C1 segment of cervical spinal cord (tissue), 14 donors: ENCODE results near the gene PRDX5.
A peak's percentile ranks its signal among the peaks of the same experiment; 100 is the strongest.

Experiments used
- DNase-seq, 14 donors: peaks; one replicate each; lab custom pipeline; 2025; lab: John Stamatoyannopoulos, UW

Gene PRDX5

GRCh38 chr11:64289002-64289564 lies 28.8 kb upstream of the PRDX5 start:
- DNase-seq = no peak

DNA sequence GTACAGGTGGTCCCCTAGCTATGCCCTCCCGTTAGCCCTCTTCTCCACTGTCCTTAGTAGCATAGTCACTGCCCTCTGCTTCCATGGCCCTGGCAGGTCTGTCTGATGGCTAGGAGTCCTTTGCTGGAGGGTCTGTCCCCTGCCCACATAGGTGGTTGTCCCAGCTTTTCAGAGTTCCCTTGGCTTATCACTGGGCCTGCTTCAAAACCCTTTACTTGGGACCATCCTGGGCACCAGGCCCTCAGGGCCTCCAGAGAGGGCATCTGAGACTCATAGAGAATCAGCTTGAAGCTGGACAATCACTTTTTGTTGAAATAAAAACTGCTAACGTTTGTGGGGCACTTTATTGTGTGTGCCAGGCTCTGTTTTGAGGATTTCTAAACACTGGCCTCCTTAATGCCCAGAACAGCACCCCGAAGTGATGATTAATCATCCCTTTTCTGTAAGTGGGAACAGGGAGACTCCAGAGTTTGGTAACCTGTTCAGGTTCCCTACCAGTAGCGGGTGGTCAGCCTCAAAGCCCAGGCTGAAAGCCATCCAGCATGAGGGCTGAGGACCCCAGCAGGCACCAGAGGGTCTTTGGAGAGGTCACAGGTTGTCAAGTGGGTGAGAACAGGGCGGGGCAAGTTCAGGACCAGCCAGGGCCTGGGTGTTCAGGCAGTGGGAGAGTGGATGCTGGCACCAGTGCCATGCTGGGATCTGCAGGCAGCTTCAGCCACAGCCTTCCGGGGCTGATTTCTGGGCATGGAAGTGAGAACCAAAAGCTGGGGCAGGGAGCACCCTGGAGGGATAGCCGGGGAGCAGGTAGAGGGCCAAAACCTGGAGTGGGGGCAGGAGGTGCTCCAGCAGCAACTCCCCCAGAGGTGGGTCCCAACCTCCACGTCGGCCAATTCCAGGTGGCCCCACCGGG lies 27.3 kb upstream of the PRDX5 start:
- no peak for DNase-seq

DNA sequence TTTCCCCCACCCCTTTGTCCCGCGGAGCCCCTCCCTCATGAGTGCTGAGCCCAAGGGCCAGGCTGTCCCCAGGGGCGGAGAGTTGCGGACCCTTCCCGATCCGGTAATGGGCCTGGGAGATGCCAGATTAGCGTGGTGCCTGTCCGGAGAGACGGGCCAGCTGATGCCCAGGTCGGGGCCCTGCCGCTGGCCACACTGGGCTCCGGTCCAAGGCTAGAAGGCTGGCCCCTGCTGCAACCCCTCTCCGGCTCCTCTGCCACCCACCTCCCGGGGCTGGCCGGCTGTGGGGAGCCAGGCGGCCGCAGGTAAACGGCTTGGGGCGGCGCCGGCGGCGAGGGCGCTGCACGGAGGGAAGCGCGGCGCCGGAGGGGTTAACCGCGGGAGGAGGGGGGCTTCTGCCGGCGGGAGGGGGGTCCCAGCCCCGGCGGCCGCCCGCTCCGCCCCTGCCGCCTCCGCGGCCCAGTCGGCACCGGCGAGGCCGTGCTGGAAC lies 26.6 kb upstream of the PRDX5 start, which contains the start of gene KCNK4:
TSS of gene KCNK4 (plus strand) at position 41 of the 490 bp plus-strand sequence. CDS start 1,717 bp downstream, outside the sequence.
- no peak for DNase-seq

DNA sequence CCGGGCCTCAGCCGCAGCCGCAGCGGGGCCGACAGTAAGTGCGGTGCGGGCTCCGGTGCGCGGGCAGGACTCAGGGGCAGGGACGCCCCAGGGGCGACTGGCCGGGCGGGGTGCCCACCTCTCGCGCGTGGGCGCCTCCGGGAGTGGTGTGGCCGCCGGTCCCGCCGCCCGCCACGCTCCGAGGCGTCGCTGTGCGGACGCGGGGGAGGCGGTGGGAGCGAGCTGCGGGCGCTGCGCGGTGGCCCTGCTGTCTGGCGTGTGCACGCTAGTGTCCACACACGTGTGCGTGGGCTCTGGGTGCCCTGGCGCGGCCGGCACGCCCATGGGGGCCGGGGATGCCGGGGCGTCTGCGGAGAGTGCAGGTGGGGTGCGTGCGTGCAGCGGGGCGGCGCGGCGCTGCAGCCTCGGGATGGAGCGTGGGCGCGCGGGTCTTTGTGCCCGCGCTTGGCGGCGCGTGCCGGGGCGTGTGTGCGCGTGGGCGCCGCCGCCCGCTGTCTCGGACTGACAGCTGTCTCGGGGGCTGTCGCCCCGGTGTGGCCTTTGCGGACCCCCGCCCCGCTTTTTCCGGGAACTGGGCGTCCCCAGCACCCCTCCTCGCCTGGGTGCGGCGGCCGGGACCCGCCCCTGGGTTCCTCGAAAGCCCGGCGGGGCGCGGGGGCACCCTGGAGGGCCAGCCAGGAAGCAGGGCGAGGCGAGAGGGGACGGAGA lies 26.0 kb upstream of the PRDX5 start:
- peak in 2 of 14 donors; percentile 13 to 36 for DNase-seq

- no peak for DNase-seq
Measured at GRCh38 chr11:64292460-64293254, 25.3 kb upstream of the PRDX5 start.

DNA sequence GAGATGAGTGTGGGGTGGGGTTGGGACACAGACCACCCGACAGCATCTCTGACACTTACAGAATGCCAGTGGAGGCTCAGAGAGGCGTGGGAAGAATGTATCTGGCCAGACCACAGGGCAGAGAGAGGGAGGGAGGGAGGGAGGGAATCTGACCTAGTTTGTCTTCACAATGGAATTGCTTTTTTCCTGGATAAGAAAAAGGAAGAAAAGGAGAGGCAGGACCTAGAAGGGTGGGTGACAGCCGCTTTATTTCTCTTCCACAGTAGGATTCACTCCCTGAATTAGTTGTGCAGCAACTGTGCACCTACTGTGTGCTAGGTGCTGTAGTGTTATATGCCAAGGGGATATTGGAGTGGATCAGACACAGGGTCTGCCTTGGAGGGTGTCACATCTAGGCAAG lies 23.1 kb upstream of the PRDX5 start:
- DNase-seq = peak in 1 of 14 donors; percentile 54

GRCh38 chr11:64295760-64296159 lies 22.2 kb upstream of the PRDX5 start:
- DNase-seq = no peak

DNA sequence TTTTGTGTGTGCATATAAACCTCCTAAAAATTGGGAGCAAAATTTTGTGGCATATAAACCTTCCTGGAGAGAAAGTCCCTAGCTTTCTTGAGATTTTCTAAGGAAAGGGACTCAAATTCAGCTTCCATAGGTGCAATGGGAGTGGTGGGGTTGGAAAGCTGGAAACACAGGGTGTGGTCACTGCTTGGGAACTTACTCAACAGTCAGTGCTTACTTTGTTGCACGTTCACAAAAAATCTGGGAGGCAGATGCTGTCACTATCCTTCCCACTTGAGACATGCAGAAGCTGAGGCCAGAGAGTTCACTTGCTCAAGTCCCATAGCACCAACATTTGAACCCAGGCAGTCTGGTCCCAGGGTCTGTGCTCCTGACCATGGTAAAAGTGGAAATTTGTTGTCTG lies 21.7 kb upstream of the PRDX5 start:
- DNase-seq = no peak

DNA sequence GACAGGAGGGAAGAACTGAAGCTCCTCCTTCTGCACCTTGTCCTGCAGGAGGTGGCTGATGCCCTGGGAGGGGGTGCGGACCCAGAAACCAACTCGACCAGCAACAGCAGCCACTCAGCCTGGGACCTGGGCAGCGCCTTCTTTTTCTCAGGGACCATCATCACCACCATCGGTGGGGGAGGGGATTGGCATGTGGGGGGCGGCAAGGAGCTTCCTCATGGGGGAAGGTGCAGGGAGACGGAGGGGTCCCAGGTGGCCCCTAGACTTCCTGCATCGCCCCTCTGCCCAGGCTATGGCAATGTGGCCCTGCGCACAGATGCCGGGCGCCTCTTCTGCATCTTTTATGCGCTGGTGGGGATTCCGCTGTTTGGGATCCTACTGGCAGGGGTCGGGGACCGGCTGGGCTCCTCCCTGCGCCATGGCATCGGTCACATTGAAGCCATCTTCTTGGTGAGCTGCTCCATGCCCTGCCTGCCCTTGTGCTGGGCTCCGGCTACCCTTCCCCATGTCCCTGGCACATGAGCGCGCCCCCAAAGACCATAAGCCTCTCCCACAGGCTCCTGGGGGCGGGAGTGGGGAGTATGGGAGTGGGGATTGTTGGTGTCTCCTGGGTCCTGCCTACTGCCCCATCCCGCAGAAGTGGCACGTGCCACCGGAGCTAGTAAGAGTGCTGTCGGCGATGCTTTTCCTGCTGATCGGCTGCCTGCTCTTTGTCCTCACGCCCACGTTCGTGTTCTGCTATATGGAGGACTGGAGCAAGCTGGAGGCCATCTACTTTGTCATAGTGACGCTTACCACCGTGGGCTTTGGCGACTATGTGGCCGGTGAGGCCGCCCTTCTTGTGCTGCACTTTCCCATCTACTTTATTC lies 20.9 kb upstream of the PRDX5 start:
- no peak for DNase-seq

DNA sequence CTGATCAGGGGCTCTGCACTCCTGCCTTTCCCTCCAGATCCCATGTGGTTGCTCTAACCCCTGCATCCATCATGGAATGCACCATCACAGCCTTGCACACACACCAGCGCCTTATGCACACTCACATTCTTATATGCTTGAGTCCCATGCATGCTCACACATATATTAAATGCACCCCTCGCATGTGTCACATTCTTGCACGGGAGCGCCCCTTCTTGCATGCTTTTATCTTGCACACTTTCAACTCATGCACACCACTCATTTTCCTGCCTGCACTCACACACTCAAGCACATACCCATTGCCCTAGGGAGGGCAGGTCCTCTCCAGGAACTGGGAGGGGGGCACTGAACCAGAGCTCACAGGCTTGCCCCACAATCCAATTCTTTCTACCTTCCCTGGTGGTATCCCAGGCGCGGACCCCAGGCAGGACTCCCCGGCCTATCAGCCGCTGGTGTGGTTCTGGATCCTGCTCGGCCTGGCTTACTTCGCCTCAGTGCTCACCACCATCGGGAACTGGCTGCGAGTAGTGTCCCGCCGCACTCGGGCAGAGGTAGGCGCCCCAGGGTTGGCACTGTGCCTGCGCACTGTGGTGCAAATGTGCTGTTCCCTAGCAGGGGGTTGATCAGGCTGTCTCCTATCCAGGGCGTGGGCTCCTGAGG lies 20.1 kb upstream of the PRDX5 start:
- no peak for DNase-seq

DNA sequence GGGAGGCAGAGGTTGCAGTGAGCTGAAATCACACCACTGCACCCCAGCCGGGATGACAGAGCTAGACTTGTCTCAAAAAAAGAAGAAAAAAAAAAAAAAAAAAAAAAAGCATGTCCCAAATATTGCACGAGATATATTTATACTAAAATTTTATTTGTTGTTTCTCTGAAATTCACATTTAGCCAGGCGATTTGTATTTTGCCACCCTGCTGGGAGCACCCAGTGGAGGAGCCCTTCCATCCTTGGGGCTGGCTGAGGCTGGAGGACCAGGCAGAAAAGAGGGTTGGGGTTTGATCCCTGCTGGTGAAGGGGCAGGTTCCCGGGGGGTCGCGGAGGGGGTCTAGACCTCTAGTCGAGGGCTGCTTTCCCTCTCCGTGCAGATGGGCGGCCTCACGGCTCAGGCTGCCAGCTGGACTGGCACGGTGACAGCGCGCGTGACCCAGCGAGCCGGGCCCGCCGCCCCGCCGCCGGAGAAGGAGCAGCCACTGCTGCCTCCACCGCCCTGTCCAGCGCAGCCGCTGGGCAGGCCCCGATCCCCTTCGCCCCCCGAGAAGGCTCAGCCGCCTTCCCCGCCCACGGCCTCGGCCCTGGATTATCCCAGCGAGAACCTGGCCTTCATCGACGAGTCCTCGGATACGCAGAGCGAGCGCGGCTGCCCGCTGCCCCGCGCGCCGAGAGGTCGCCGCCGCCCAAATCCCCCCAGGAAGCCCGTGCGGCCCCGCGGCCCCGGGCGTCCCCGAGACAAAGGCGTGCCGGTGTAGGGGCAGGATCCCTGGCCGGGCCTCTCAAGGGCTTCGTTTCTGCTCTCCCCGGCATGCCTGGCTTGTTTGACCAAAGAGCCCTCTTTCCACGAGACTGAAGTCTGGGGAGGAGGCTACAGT lies 18.7 kb upstream of the PRDX5 start:
- peak in 12 of 14 donors; percentile 21 to 79 (median 62) for DNase-seq

- peak in 1 of 14 donors; percentile 46 for DNase-seq
Measured at GRCh38 chr11:64299847-64300648, 17.9 kb upstream of the PRDX5 start, which contains the start of gene CATSPERZ. CATSPERZ (plus strand) TSS chr11:64300358; CDS start chr11:64300411, 53 bp downstream.

- DNase-seq = no peak
Measured at GRCh38 chr11:64303109-64304031, 14.6 kb upstream of the PRDX5 start.

GRCh38 chr11:64304032-64304315 lies 13.9 kb upstream of the PRDX5 start:
- DNase-seq = no peak

DNA sequence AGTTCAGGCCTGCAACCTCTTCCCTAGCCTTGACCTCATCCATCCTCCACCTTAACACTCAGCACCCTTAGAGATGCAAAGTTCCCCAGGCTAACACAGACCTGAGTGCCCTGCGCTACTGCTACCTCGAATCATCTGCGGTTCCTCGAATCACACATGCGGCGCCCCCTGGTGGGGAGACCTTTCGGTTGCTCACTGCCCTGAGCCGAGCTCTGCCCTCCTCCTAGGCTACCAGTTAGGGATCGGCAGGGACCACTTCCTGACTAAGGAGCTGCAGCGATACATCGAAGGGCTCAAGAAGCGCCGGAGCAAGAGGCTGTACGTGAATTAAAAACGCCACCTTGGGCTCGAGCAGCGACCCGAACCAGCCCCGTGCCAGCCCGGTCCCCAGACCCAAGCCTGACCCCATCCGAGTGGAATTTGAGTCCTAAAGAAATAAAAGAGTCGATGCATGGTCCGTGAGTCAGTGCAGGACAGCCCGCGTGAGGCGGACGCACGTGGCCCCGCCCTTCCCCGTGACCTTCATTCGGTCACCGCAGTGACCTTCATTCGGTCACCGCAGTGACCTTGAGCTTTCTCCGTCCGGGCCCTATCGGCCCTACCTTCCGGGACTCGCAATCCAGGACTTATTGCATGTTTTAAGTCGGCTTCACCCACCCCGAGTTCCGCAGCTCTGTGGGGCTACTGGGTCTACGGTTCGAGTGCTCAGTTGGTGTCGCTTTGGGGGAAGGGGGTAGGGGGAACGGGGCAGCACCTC lies 13.4 kb upstream of the PRDX5 start:
- DNase-seq = peak in 12 of 14 donors; percentile 63 to 89 (median 79)

DNA sequence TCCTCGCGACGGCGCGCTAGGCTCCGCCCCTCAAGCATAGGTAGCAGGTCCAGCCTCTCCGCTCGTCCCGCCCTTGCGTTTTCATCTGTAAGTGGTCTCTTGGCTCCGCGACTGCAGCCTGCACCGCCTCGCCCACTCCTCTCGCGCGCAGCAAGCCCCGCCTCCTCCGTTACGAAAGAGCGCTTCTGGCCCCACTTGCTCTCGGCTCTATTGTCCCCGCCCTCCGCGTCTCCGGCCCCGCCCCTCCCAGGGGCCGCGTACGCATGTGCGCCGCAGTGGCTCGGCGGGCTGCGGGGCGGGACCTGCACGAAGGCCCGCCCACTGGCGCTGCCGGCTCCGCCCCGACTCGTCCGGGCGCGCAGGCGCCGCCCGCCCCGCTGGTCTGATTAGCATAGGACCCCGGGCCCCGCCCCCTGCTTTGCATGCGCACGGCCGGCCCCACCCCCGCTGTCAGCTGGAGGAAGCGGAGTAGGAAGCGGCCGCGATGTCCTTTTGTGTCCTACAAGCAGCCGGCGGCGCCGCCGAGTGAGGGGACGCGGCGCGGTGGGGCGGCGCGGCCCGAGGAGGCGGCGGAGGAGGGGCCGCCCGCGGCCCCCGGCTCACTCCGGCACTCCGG lies 12.7 kb upstream of the PRDX5 start, which contains the start of gene ESRRA:
TSS of gene ESRRA (plus strand) at position 450 of the 616 bp plus-strand sequence. CDS start 1,656 bp downstream, outside the sequence.
- DNase-seq = peak; percentile 89 to 100 (median 98)
